GM18870 (cell line): ENCODE results near the gene PCNX1.

Experiments
- ATAC-seq: cut with Tn5 transposase; IDR thresholded peaks from one replicate; pipeline ENCODE4 v1.9.1; 2021; ENCODE audit warnings: moderate library complexity; ENCODE audit not compliant: unreplicated experiment

The PCNX1 gene

GRCh38 chr14:70955543-70956480 is 48.6 kb downstream of the PCNX1 start:
- no peak for ATAC-seq

- no peak for ATAC-seq
Observed at GRCh38 chr14:70956511-70956910, 49.3 kb downstream of the PCNX1 start.

- ATAC-seq: no peak
Observed at GRCh38 chr14:70957710-70958109, 50.5 kb downstream of the PCNX1 start.

GRCh38 chr14:70962935-70963334 is 55.7 kb downstream of the PCNX1 start:
- ATAC-seq: no peak

- no peak for ATAC-seq
Observed at GRCh38 chr14:70964492-70964891, 57.2 kb downstream of the PCNX1 start.

- ATAC-seq: no peak
Observed at GRCh38 chr14:70971560-70971959, 64.3 kb downstream of the PCNX1 start.

- ATAC-seq: no peak
Observed at GRCh38 chr14:70972107-70972976, 65.1 kb downstream of the PCNX1 start.

GRCh38 chr14:70976591-70976990 is 69.3 kb downstream of the PCNX1 start:
- no peak for ATAC-seq

- no peak for ATAC-seq
Observed at GRCh38 chr14:70981000-70981952, 74.0 kb downstream of the PCNX1 start.

GRCh38 chr14:70982200-70982599 is 74.9 kb downstream of the PCNX1 start:
- ATAC-seq: no peak

- ATAC-seq: no peak
Observed at GRCh38 chr14:70987041-70987440, 79.8 kb downstream of the PCNX1 start.

- ATAC-seq: no peak
Observed at GRCh38 chr14:70988452-70988851, 81.2 kb downstream of the PCNX1 start.

- ATAC-seq: no peak
Observed at GRCh38 chr14:70993931-70994330, 86.7 kb downstream of the PCNX1 start.

GRCh38 chr14:70995211-70995610 is 88.0 kb downstream of the PCNX1 start:
- ATAC-seq: no peak

GRCh38 chr14:70995671-70996070 is 88.4 kb downstream of the PCNX1 start:
- no peak for ATAC-seq

- no peak for ATAC-seq
Observed at GRCh38 chr14:70999117-70999516, 91.9 kb downstream of the PCNX1 start.

GRCh38 chr14:71000091-71000490 is 92.8 kb downstream of the PCNX1 start:
- no peak for ATAC-seq

GRCh38 chr14:71001742-71002141 is 94.5 kb downstream of the PCNX1 start:
- ATAC-seq: no peak

- no peak for ATAC-seq
Observed at GRCh38 chr14:71003156-71003555, 95.9 kb downstream of the PCNX1 start.

GRCh38 chr14:71004481-71004880 is 97.2 kb downstream of the PCNX1 start:
- ATAC-seq: no peak

GRCh38 chr14:71005076-71005475 is 97.8 kb downstream of the PCNX1 start:
- no peak for ATAC-seq
